GM23248 (cell line): ENCODE results near the gene CRYBG1. TPM values are rescaled to one million over a fixed set of nuclear protein-coding genes. Genes with fewer than 3 reads are reported as not detected.

ENCODE experiments used
- DNase-seq: peaks from one replicate; pipeline ENCODE4 v3.0.0-alpha.2; 2015
- H2AFZ ChIP-seq: fragments of 200-600 bp; sonication (generic); 2 replicates; pipeline ENCODE4 v1.6.1; 2016; ENCODE audit warnings: antibody characterized with exemption
- H3F3A ChIP-seq: fragments of 200-600 bp; sonication (generic); 2 replicates; pipeline ENCODE4 v1.6.1; 2016; ENCODE audit warnings: mild to moderate bottlenecking, antibody characterized with exemption, mixed run types; ENCODE audit not compliant: insufficient read depth
- H3K27ac ChIP-seq: fragments of 200-600 bp; sonication (generic); 2 replicates; pipeline ENCODE4 v1.5.1; 2016; ENCODE audit warnings: mild to moderate bottlenecking
- H3K27me3 ChIP-seq: fragments of 200-600 bp; sonication (generic); replicated peaks from 2 replicates; pipeline ENCODE4 v1.6.1; 2016; ENCODE audit warnings: mild to moderate bottlenecking; ENCODE audit not compliant: insufficient read depth
- H3K36me3 ChIP-seq: fragments of 200-600 bp; sonication (generic); 2 replicates; pipeline ENCODE4 v1.6.1; 2016; ENCODE audit warnings: low read depth, mild to moderate bottlenecking
- H3K4me1 ChIP-seq: fragments of 200-600 bp; sonication (generic); 2 replicates; pipeline ENCODE4 v1.6.1; 2016; ENCODE audit warnings: mild to moderate bottlenecking; ENCODE audit not compliant: insufficient read depth
- H3K4me2 ChIP-seq: fragments of 200-600 bp; sonication (generic); one replicate; pipeline ENCODE4 v1.6.1; 2016; ENCODE audit warnings: mild to moderate bottlenecking; ENCODE audit not compliant: unreplicated experiment
- H3K4me3 ChIP-seq: fragments of 200-600 bp; sonication (generic); 2 replicates; pipeline ENCODE4 v1.5.1; 2016; ENCODE audit warnings: mild to moderate bottlenecking
- H3K79me2 ChIP-seq: fragments of 200-600 bp; sonication (generic); 2 replicates; pipeline ENCODE4 v1.6.1; 2016; ENCODE audit warnings: mild to moderate bottlenecking; ENCODE audit not compliant: insufficient read depth
- H3K9ac ChIP-seq: fragments of 200-600 bp; sonication (generic); 2 replicates; pipeline ENCODE4 v1.6.1; 2016; ENCODE audit warnings: mild to moderate bottlenecking
- H3K9me2 ChIP-seq: fragments of 200-600 bp; sonication (generic); 2 replicates; pipeline ENCODE4 v1.6.1; 2016; ENCODE audit warnings: mixed run types, mild to moderate bottlenecking, moderate library complexity; ENCODE audit not compliant: insufficient read depth
- H3K9me3 ChIP-seq: fragments of 200-600 bp; sonication (generic); one replicate; pipeline ENCODE4 v1.6.1; 2017; ENCODE audit warnings: low read depth
- H4K20me1 ChIP-seq: fragments of 200-600 bp; sonication (generic); 2 replicates; pipeline ENCODE4 v1.6.0; 2016; ENCODE audit not compliant: insufficient read depth
- EZH2 ChIP-seq: fragments of 200-600 bp; sonication (generic); IDR thresholded peaks from 2 replicates; pipeline ENCODE4 v1.6.1; 2018; ENCODE audit warnings: antibody characterized with exemption, mild to moderate bottlenecking; ENCODE audit not compliant: insufficient read depth, poor library complexity, severe bottlenecking
- EZH2phosphoT487 ChIP-seq: fragments of 200-600 bp; sonication (generic); IDR thresholded peaks from 2 replicates; pipeline ENCODE4 v1.6.1; 2018; ENCODE audit warnings: antibody characterized with exemption, moderate library complexity, mild to moderate bottlenecking, low read depth; ENCODE audit not compliant: insufficient read depth
- WGBS, 2 experiments: methylation state at CpG; one replicate each; pipeline ENCODE4 v1.1.6; 2015 to 2017; ENCODE audit warnings: low lambda C conversion rate in 2 of 2, low coverage in 1 of 2; ENCODE audit errors: missing lambda C conversion rate in 2 of 2; 5-methylcytosine and 5-hydroxymethylcytosine counted together
- in situ Hi-C: fragments of 300-500 bp; cut with MboI; formaldehyde crosslinking; loops from 2 replicates; pipeline ENCODE4 v1.15.0; 2020
- polyA plus RNA-seq: library from polyadenylated mRNA; unstranded; fragments of >200 nt; fragmentation: Nextera tagmentation; extraction: Ambion mirVana; gene quantifications from 2 replicates; pipeline ENCODE4 v1.2.1, GENCODE V29; 2016
- total RNA-seq: library from RNA; depleted of rRNA; stranded (reverse); fragments of >200 nt; shearing (Covaris generic); gene quantifications from 2 replicates; pipeline ENCODE4 v1.2.3, GENCODE V29; 2014

CRYBG1 gene
- total and polyA plus RNA-seq, 2 experiments from 2014 or later = 1.9 to 8.4 TPM

GRCh38 chr6:106501960-106502371, 141.4 kb downstream of the CRYBG1 start:
- no peak overlapping the region for H3K4me3 ChIP-seq
- H3K36me3 ChIP-seq = no peaks in the 10 kb centered on the region
- no peaks in the 10 kb centered on the region for H3K27me3 ChIP-seq
- H3K4me1 ChIP-seq = no peaks in the 10 kb centered on the region
- H4K20me1 ChIP-seq = no peaks in the 10 kb centered on the region
- no peak overlapping the region for H2AFZ ChIP-seq
- no peaks in the 10 kb centered on the region for H3F3A ChIP-seq
- no peaks in the 10 kb centered on the region for H3K9me3 ChIP-seq
- WGBS, 2 experiments = 90 to 91% methylated on average over 3 of the region's 3 CpGs
- no peaks in the 10 kb centered on the region for H3K79me2 ChIP-seq
- DNase-seq = no peak
- TF ChIP-seq EZH2 (no peak), EZH2phosphoT487 (no peak)
- H3K27ac ChIP-seq = no peak overlapping the region
- in situ Hi-C loops = no loop called here
- H3K9me2 ChIP-seq = no peaks in the 10 kb centered on the region
- H3K4me2 ChIP-seq = no peak overlapping the region
- H3K9ac ChIP-seq = no peak overlapping the region

DNA sequence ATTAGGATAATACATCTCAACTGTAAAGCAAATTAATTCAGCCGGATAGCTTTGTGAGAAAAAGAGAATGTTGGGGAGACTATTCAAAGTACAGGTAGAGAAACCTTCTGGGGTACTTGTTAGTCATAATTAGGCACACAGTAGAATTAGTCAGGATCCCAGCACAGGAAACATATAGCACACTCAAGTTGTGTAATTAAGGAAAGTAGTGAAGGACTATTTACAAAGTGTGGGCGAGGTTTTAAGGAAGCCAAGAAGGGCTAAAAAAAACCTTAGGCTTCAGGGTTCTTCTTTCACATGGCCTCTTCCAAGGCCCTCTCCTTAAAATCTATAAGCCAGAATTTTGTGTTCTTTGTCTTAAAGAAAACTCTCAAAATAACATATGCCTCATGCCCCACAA, 142.0 kb downstream of the CRYBG1 start:
- no peak for DNase-seq
- Histone ChIP-seq H3K36me3 (no peaks in the 10 kb centered on the region), H3K27me3 (no peaks in the 10 kb centered on the region), H3K9me3 (no peaks in the 10 kb centered on the region), H2AFZ (no peak overlapping the region), H3K79me2 (no peaks in the 10 kb centered on the region), H3K27ac (no peak overlapping the region), H3F3A (no peaks in the 10 kb centered on the region), H3K4me3 (no peak overlapping the region), H3K4me2 (no peak overlapping the region), H3K9ac (no peak overlapping the region), H3K4me1 (no peaks in the 10 kb centered on the region), H4K20me1 (no peaks in the 10 kb centered on the region), H3K9me2 (no peaks in the 10 kb centered on the region)
- TF ChIP-seq EZH2 = no peak
- no peak for TF ChIP-seq EZH2phosphoT487
- in situ Hi-C loops = no loop called here
- 91 to 98% methylated on average over 2 of the region's 2 CpGs for WGBS, 2 experiments

GRCh38 chr6:106508277-106508676, 147.8 kb downstream of the CRYBG1 start:
- TF ChIP-seq EZH2phosphoT487 = no peak
- TF ChIP-seq EZH2 = no peak
- in situ Hi-C loops = no loop called here
- 85 to 92% methylated on average over 2 of the region's 2 CpGs for WGBS, 2 experiments

GRCh38 chr6:106508834-106509233, 148.3 kb downstream of the CRYBG1 start:
- no peak overlapping the region for H3K4me2 ChIP-seq
- no peak for DNase-seq
- H3K36me3 ChIP-seq = no peaks in the 10 kb centered on the region
- 89 to 92% methylated on average over 3 of the region's 3 CpGs for WGBS, 2 experiments
- TF ChIP-seq EZH2phosphoT487 = no peak
- no peak for TF ChIP-seq EZH2
- H3K9me3 ChIP-seq = no peaks in the 10 kb centered on the region
- no peaks in the 10 kb centered on the region for H3K27me3 ChIP-seq
- no peak overlapping the region for H3K4me3 ChIP-seq
- H3F3A ChIP-seq = peaks cover 13% of the 10 kb centered on the region
- peaks cover 14% of the 10 kb centered on the region for H3K4me1 ChIP-seq
- H3K9me2 ChIP-seq = no peaks in the 10 kb centered on the region
- no peaks in the 10 kb centered on the region for H4K20me1 ChIP-seq
- H3K79me2 ChIP-seq = no peaks in the 10 kb centered on the region
- in situ Hi-C loops = no loop called here
- no peak overlapping the region for H3K9ac ChIP-seq
- no peak overlapping the region for H3K27ac ChIP-seq
- H2AFZ ChIP-seq = no peak overlapping the region

More at GRCh38 chr6:106508277-106508676, 147.8 kb downstream of the CRYBG1 start:
- no peaks in the 10 kb centered on the region for H3K79me2 ChIP-seq
- no peaks in the 10 kb centered on the region for H4K20me1 ChIP-seq
- no peak overlapping the region for H3K27ac ChIP-seq
- H3K9me3 ChIP-seq = no peaks in the 10 kb centered on the region
- H3K9me2 ChIP-seq = no peaks in the 10 kb centered on the region
- peaks cover 9% of the 10 kb centered on the region; the same call in 1 of the 2 replicates for H3K4me1 ChIP-seq
- H3K27me3 ChIP-seq = no peaks in the 10 kb centered on the region
- H3F3A ChIP-seq = peaks cover 8% of the 10 kb centered on the region
- H3K36me3 ChIP-seq = no peaks in the 10 kb centered on the region
- no peak overlapping the region for H3K4me3 ChIP-seq
- H3K4me2 ChIP-seq = no peak overlapping the region
- H2AFZ ChIP-seq = no peak overlapping the region
- DNase-seq = no peak
- H3K9ac ChIP-seq = no peak overlapping the region
